Measurements from ENCODE around the gene SMOC2. TPM values are rescaled to one million over a fixed set of nuclear protein-coding genes. Genes with fewer than 3 reads are reported as not detected.

Gene SMOC2
- total RNA-seq, 1 experiment from 2014 or later: not detected

DNA sequence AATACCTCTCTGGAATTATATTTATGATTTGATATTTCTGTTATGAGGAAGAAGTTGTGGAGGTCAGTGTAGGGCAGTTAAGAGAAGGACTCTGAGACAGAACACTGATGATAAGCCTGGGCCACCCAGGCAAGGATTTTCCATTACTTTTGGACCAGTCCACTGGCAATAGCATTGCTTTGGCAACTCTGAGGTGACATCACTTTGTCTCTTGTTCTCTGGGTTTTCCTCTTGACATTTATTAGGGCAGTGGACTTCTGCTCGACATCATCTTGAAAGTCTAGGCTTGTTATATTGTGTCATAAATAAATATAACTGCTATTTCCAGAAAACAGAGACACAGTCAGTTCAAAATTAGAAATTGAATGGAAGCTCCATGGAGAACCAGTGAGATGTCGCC, 268.0 kb downstream of the SMOC2 start:
- DNase-seq (ENCODE audit: low read depth): no peak

DNA sequence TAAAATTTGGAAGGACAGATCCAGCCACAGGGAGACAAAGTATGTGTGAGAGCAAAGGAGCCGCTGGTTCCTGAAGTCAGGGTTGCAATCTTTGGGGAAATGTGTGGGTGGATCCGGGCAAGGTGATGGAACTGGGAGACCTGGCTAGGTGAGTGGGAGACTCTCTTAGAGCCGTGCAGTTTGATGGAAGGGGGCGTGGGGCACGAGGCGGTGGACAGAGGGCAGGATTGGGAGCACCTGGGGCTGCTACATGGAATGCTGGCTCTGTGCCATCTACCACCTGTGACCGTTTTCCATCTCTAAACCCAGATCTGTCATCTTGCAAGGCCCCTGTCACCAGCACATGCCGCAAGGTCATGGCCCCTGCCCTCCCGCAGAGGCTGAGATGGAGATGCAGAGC, 268.4 kb downstream of the SMOC2 start:
- no peak for DNase-seq (ENCODE audit: low read depth)

DNA sequence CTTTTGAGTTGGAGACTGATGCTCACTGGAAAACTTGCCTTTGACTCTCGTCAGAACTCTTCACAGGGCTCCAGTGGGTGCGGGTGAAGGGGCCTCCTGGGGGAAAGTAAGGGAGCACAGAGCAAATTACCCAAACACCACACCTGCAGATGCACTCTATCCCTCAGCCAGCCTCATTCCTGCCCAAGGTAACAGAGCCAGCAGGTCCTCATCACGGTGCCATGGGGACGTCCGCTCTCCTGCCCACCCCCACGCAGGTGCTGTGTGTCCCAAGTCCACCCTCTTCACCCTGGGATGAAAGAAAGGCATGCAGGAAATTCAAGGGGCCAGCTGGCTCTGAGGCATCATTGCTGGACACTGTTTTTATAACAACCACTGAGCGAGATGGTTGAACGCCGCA, 269.0 kb downstream of the SMOC2 start:
- DNase-seq (ENCODE audit: low read depth): no peak

DNA sequence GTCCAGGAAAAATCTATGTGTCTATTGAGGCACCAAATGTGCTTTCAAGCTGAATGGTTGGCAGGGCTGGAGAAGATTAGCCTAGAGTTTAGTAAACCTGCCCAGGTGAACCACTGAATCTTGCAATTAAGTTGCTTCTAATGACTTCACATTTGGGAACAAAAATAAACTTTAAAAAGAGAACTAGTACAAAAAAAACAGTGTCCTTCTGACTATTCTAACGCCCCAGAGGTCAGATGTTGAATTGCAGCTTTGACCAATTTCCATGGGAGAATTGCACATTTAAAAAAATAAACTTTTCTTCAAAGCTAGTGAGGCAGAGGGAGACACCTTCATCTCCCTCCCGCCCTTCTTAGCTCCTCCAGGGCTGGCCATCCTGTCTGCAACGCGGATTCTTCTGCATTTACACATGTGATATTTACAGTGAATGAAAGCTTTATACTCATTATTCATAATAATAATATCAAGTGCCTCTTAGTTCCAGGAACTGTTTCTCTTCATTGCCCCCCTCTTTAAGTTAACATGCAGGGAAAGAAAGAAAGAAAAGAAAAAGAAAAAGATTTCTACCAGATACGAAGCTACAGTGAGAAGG, 270.2 kb downstream of the SMOC2 start:
- no peak for DNase-seq (ENCODE audit: low read depth)

DNA sequence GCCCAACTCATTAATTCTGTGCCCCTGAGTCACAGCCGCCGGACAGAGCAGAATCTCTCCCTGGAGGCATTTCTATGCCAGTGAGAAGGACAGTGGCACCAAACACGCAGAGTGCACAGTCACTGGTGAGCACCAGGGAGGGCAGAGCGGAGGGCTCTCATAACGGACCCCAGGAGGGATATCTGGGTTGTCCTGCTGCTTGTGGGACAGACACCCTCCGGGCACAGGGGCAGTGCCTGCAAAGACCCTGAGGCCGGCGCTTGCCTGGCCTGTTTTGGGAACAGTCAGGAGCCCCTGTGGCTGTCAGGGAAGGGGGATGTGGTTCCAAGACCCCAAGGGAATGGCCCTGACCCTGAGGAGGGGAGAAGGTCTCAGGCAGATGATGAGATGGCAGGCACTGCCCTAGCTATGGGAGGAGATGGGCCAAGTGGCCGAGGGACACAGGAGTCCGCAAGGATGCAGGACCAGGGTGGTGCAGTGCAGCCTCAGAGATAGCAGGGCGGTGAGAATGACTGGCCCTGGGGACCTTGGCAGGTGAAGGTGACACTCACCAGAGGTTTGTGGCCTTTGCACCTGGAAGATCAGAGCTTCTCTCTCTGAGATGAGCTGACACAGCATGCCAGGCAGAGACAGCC, 270.8 kb downstream of the SMOC2 start:
- no peak for DNase-seq (ENCODE audit: low read depth)

DNA sequence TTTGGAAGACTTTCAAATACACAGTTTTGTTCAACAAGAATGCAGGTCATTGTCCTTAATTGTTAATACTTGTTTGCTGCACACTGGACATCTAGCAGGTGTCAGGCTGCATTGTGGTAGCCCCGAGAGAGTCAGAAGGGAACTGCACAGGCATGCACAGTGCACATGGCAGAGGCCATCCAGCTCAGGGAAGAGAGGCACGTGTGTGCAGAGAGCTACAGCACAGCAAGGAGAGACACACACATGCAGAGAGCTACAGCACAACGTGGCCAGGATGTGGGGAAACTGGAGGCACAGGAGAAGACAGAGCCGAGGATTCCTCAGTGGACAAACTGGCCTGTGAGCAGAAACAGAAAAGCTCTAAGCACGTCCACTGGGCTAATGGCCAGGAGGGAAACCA, 272.0 kb downstream of the SMOC2 start:
- DNase-seq (ENCODE audit: low read depth): no peak

DNA sequence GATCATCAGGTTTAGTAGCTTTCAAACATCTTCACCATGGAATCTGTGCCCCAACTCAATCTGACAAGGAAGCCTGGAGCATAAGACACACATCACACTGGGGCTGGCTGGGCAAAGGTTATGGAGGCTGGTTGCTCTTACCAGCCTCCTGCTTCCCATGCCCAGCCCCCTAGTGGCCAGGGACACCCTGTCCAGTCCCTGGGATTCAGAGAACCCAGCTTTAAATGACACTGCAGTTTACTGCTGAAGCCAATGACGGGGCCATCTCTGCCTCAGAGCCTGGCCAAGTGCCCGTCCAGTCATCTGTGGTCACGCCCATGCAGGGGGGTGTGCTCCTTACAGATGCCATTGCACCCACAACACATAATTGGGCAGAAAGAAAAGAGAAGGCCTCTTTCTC, 272.9 kb downstream of the SMOC2 start:
- DNase-seq (ENCODE audit: low read depth): peak; percentile 15

DNA sequence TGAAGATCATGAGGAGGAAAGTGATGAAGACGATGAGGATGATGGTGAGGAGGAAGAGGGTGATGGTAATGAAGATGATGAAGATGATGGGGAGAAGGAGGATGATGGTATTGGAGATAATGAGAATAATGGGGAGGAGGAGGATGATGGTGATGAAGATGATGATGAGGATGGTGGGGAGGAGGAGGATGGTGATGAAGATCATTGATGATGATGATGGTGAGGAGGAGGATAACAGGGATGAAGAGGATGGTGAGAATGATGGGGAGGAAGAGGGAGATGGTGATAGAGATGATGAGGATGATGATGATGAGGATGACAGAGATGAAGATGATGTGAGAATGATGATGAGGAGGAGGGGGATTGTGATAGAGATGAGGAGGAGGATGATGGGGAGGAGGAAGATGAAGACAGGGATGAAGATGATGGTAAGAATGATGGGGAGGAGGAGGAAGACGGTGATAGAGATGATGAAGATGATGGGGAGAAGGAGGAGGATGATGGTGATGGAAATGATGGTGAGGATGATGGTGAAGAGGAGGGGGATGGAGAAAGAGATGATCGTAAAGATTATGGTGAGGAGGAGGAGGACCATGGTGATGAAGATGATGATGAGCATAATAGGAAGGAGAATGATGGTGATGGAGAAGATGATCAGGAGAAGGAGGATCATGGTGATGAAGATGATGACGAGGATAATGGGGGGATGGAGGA, 273.7 kb downstream of the SMOC2 start:
- no peak for DNase-seq (ENCODE audit: low read depth)

DNA sequence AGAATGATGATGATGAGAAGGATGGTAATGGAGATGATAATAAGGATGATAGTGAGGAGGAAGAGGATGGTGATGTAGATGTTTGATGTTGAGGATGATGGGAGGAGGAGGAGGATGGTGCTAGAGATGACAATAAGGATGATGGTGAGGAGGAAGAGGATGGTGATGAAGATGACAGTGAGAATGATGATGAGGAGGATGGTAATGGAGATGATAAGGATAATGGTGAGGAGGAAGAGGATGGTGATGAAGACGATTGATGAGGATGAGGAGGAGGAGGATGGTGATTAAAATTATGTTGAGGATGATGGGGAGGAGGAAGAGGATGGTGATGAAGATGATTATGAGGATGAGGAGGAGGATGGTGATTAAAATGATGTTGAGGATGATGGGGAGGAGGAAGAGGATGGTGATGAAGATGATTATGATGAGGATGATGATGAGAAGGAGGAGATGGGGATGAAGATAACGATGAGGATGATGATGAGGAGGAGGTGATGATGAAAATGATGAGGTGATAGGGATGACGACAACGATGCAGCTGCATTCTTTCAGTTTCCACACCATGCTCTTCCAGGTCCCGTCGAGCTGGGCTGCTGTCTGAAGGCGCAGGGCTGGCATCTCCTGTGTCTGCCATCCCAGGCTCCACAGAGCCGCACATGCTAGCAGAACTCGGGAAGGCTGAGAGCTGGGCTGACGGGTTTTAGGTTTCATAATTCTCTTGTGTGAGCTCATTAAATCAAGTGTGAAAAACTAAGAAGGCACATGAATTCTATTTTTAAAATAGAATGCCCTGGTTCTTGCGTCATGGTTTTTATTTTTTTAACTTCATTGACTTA, 274.9 kb downstream of the SMOC2 start:
- no peak for DNase-seq (ENCODE audit: low read depth)

DNA sequence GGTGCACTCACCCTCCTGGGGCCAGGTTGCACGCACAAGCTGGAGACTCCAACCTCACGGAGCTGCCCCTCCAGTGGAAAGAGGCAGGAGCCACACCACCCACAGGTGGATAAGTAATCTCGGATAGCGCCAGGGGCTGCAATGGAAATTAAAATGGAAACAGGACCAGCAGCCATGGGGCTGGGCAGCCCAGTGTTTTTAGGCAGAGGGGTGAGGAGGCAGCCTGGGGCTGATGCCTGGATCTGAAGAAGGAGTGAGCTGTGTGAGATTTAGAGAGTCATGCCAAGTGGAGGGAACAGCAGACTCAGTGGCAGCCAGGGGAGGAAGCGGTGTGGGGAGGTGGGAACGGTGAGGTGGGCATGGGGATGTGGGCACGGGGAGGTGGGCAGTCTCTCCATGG, 275.6 kb downstream of the SMOC2 start:
- DNase-seq (ENCODE audit: low read depth): no peak

DNA sequence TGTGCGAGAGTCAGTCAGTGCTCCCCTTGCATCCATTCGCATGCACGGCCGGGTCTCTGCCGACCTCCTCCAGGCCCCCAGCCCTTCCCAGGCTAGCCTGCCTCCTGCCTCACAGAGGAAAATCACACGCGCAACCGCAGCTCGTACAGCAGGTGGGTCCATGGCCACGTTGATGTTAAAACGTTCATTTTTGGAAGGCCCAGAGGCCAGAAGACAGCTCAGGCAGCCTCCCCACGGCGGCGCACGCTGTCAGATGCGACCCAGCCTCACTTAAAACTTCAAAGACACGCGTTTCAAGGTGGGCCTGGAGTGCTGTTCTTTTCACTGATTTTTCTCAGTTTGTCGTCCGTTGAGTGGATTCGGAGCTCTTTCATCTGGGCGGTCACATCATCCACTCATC, 276.5 kb downstream of the SMOC2 start:
- DNase-seq (ENCODE audit: low read depth): no peak

Other genes with a start within 250 kb of the SMOC2 start
- gene DACT2, start 121.4 kb upstream of the SMOC2 start, total RNA-seq (2014; rRNA removed; shearing (Covaris generic)): not detected in 2 replicates